ENCODE data around the gene CLCN3.
A peak's percentile ranks its signal among the peaks of the same experiment; 100 is the strongest.

The CLCN3 gene

GRCh38 chr4:169655401-169655800 lies 35.0 kb downstream of the CLCN3 start:
- TF ChIP-seq, protein P1, sequence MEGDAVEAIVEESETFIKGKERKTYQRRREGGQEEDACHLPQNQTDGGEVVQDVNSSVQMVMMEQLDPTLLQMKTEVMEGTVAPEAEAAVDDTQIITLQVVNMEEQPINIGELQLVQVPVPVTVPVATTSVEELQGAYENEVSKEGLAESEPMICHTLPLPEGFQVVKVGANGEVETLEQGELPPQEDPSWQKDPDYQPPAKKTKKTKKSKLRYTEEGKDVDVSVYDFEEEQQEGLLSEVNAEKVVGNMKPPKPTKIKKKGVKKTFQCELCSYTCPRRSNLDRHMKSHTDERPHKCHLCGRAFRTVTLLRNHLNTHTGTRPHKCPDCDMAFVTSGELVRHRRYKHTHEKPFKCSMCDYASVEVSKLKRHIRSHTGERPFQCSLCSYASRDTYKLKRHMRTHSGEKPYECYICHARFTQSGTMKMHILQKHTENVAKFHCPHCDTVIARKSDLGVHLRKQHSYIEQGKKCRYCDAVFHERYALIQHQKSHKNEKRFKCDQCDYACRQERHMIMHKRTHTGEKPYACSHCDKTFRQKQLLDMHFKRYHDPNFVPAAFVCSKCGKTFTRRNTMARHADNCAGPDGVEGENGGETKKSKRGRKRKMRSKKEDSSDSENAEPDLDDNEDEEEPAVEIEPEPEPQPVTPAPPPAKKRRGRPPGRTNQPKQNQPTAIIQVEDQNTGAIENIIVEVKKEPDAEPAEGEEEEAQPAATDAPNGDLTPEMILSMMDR (IDR thresholded peaks at IDR 0.05; ENCODE audit: insufficient read depth, low read length, poor library complexity, severe bottlenecking), result no peak
- Histone ChIP-seq H3K36me3 (ENCODE audit: control insufficient read depth, insufficient read depth, low read length) (no peaks in the 10 kb centered on the region), H3K4me3 (replicated peaks; ENCODE audit: low read depth, low read length) (no peak overlapping the region), H3K27me3 (replicated peaks; ENCODE audit: control insufficient read depth, insufficient read depth, low read length) (no peaks in the 10 kb centered on the region)
- DNase-seq (ENCODE audit: extremely low read depth, insufficient read length), result no peak

- H3K27me3 ChIP-seq (replicated peaks; ENCODE audit: control insufficient read depth, insufficient read depth, low read length), result no peaks in the 10 kb centered on the region
- no peak overlapping the region for H3K4me3 ChIP-seq (replicated peaks; ENCODE audit: low read depth, low read length)
- H3K36me3 ChIP-seq (ENCODE audit: control insufficient read depth, insufficient read depth, low read length), result no peaks in the 10 kb centered on the region
- TF ChIP-seq, protein P1 (IDR thresholded peaks at IDR 0.05; ENCODE audit: insufficient read depth, low read length, poor library complexity, severe bottlenecking), result no peak
- no peak for DNase-seq (ENCODE audit: extremely low read depth, insufficient read length)
These were observed 37.2 kb downstream of the CLCN3 start for GRCh38 chr4:169657470-169658107.

GRCh38 chr4:169658196-169658595 lies 37.8 kb downstream of the CLCN3 start:
- H3K4me3 ChIP-seq (replicated peaks; ENCODE audit: low read depth, low read length), result no peak overlapping the region
- TF ChIP-seq, protein P1 (IDR thresholded peaks at IDR 0.05; ENCODE audit: insufficient read depth, low read length, poor library complexity, severe bottlenecking), result no peak
- H3K27me3 ChIP-seq (replicated peaks; ENCODE audit: control insufficient read depth, insufficient read depth, low read length), result no peaks in the 10 kb centered on the region
- H3K36me3 ChIP-seq (ENCODE audit: control insufficient read depth, insufficient read depth, low read length), result no peaks in the 10 kb centered on the region
- no peak for DNase-seq (ENCODE audit: extremely low read depth, insufficient read length)

DNA sequence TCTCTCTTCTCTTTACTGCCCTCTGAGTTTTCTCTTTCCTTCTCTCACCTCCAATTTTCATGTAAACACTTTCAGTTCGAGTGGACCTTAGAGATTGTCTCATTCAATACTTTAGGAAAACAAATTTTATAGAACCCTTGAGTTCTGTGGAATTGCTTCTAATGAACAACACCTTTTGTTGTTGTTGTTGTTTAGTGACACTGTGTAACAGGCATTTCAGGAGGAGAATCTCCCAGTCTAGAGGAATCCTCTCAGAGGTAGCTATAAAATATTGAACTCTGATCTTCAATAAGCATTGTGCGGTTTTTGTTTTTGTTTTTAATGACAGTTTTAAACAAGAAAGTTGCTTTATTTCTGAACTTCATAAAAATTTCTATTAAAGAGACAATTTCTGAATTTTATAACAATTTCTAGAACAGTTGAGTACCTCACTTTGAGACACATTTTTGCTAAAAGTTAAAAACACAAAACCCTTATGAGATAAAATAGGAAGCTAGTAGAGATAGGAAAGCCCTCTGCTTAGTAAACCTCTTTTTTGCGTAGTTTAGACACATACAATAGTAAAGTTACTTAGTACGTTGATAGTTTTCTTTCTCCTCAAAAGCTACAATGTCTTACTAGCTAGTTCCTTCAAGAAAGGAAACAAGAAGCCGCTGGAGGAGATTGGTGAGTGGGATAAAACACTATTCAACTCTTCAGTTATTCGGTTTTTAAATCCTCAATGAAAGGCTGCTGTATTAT lies 38.8 kb downstream of the CLCN3 start:
- TF ChIP-seq, protein P1 (IDR thresholded peaks at IDR 0.05; ENCODE audit: insufficient read depth, low read length, poor library complexity, severe bottlenecking), result no peak
- H3K4me3 ChIP-seq (replicated peaks; ENCODE audit: low read depth, low read length), result peak overlapping the region; percentile 53; the same call in 1 of the 2 replicates
- no peak for DNase-seq (ENCODE audit: extremely low read depth, insufficient read length)

DNA sequence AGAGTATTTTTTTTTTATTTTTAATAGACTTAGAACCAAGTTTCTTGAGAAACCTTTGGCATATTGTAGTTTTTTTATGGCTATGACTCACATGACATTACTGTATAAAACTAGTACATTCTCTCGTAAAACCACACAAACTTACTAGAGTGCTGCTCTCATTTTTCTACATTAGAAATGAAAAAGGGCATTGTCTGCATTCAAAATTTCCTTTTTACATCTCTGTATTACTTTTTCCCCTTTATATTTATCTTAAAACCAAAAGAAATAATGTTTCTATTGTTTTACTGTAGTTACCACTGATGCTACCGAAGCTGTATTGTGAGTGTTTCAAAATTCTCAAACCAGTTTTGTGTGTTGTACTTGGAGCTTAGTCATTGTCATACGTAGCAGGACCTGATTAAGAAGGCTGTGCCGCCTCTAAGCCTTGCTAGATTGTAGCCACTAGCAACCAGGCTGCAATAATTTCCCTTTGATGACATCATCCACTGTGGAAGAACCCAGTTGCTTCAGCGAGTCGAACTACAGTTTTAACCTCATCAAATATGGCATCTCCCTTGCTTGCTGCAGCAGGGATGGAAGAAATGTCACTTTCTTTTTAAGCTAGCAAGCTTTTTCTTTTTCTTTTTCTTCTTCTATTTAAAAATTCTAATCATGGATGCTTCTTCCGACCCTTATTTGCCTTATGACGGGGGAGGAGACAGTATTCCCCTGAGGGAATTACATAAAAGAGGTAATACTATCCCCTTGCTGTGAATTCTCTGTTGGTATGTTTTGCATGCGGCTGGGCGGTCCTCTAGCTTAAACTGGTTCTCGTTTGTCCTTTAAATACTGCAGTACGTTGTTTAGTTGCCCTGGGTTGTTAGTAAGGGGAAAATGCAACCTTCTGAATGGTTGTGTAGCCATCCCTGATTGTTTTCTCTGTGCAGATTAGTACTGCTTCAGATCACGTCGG lies 39.6 kb downstream of the CLCN3 start:
- peak; percentile 46 for DNase-seq (ENCODE audit: extremely low read depth, insufficient read length)
- Histone ChIP-seq H3K4me3 (replicated peaks; ENCODE audit: low read depth, low read length) (peak overlapping the region; percentile 53), H3K36me3 (ENCODE audit: control insufficient read depth, insufficient read depth, low read length) (no peaks in the 10 kb centered on the region), H3K27me3 (replicated peaks; ENCODE audit: control insufficient read depth, insufficient read depth, low read length) (no peaks in the 10 kb centered on the region)
- TF ChIP-seq, protein P1 (IDR thresholded peaks at IDR 0.05; ENCODE audit: insufficient read depth, low read length, poor library complexity, severe bottlenecking), result no peak

More for the DNA sequence above, 38.8 kb downstream of the CLCN3 start:
- H3K27me3 ChIP-seq (replicated peaks; ENCODE audit: control insufficient read depth, insufficient read depth, low read length), result no peaks in the 10 kb centered on the region
- H3K36me3 ChIP-seq (ENCODE audit: control insufficient read depth, insufficient read depth, low read length), result no peaks in the 10 kb centered on the region
